ENCODE data around the gene PDZD2.
A peak's percentile ranks its signal among the peaks of the same experiment; 100 is the strongest.

The PDZD2 gene

DNA sequence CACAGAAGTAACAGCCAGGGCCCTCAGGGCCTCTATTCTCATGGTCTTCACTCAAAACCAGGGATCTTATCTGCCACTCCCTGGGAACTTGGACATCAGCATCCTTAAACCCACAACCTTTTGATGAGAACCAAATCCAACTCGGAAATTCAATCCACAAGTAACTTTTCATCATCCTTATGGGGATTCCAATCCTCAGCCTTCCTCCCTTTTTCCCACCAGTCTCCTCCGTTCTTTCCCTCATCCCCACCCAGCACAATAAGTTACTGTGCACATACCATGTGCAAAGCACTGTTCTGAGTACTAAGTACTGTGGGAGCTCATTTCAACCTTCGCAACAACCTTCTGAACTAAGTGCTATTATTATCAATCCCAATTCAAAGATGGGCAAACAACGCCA, 518.1 kb downstream of the PDZD2 start:
- DNase-seq, result no peak

DNA sequence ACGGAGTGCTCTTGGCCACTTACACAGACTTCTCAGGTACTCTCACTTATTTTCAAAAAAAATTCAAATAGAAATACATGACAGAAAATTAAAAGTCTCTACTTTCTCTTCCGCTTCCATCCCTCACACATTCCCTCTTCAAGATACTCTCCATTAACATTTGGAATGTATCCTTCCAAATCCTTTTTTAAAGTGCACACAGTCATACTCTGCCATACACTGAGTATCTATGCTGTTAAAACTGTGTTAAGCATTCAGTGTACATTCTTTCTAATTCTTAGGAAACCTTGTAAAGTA, 519.7 kb downstream of the PDZD2 start:
- DNase-seq, result no peak

DNA sequence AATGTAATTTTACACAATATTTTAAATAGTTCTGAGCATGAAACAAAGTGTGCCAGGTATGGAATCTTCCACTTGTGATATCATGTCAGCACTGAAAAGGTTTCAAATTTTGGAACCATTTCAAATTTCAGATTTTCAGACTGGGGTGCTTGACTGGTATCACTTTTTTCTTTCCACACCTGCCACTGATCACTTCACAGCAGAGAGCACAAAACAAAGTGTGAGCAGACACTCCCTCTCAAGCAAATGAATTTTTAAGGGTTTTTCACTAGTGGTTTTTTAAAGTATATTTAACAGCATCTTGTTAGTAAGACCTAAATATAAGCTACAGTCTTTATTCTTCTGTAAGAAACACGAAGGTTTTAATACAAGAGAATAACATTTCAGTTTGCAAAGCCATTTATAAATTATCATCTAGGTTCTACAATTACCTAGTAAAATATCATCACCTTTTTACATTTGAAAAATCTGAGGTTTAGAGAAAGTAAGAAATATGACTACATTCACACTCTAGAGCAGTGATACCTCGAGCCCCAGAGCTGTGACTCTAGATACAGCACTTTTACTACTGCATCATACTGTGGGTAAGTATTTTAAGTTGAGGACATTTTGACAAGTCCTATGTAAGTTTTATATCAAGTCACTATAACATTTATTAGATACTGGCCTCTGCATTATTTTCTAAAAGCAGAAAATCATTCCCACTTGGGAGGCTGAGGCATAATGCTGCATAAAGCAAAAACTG, 520.6 kb downstream of the PDZD2 start:
- DNase-seq, result no peak

DNA sequence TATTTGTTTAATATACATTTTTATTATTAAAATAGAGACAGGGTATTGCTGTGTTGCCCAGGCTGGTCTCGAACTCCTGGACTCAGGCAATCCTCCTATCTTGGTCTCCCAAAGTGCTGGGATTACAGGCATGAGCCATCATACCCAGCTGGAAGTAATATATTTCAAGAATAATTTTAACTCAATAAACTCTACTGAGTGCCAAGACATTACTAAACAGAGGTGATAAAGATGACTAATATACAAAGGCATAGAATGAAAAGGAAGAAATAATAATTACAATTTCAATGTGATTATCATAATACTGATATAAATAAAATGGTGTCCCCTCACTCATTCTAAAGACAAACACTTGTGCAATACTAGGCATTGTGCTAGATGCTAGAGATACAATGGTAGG, 521.3 kb downstream of the PDZD2 start:
- peak; percentile 23 for DNase-seq

Data from fibroblast of skin of right quadriceps (primary cell).